ENCODE data around the gene JAM3. TPM values are rescaled to one million over a fixed set of nuclear protein-coding genes. Genes with fewer than 3 reads are reported as not detected.

The JAM3 gene
- total and polyA plus RNA-seq, 2 of the 13 experiments (the other 11 are each of a cell fraction or from before 2014, with no cell fraction given) = 0.98 to 2.8 TPM

DNA sequence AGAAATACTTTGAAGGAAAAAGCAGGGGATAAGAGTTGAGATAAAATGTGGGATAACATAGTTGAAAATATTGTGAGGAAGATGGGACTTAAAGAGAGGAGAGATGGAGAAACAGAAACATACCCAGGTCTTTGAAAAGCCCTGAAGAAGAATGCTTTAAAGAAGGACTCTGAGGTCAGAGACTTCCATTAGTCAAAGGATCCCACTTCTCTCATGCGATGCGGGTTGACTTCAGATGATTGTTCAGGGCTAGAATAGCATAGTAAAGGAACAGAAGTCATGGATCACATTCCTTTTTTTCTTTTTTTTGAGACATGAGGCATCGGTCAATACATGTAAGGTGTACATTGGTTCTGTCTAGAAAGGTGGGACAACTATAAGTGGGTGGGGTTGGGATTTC lies 3.5 kb upstream of the JAM3 start:
- 19% methylated on average over 3 of the region's 3 CpGs for WGBS (ENCODE audit: low lambda C conversion rate)
- intact Hi-C loops (cut with micrococcal nuclease; ENCODE audit: unreplicated experiment) = no loop called here
- in situ Hi-C loops (cut with HindIII; ENCODE audit: extremely low pct_ligation_motif_present, low pct_unique_long_range_greater_than_20kb) = no loop called here
- no peaks in the 10 kb centered on the region for H3K79me2 ChIP-seq (ENCODE audit: insufficient read depth, low read length)
- H2AFZ ChIP-seq (ENCODE audit: low read length) = no peak overlapping the region
- no peak overlapping the region for H3K9ac ChIP-seq (ENCODE audit: insufficient read depth, low read depth, low read length)
- BruUV-seq (replicated peaks) = no TSS peak
- H3K9me3 ChIP-seq (ENCODE audit: low read length) = no peaks in the 10 kb centered on the region
- no peak overlapping the region for H3K4me2 ChIP-seq (ENCODE audit: low read depth, low read length)
- H4K20me1 ChIP-seq (ENCODE audit: insufficient read depth, low read length) = 0 out of 2 replicates have a peak, but pooled peaks cover 5% of the 10 kb centered on the region
- H3K4me3 ChIP-seq (replicated peaks in 1 of 3; ENCODE audit: insufficient read depth in 1 of 3, low read depth in 2 of 3, low read length in 3 of 3) = no peak overlapping the region
- no peaks in the 10 kb centered on the region for H3K4me1 ChIP-seq (ENCODE audit: insufficient read depth, low read length)
- H3K27ac ChIP-seq (ENCODE audit: extremely low read length, insufficient read depth, low read length) = no peak overlapping the region
- ChIA-PET POLR2A (no interaction called here), CTCF (ENCODE audit: low intra/inter-chr PET ratio, low total read pairs) (no interaction called here)
- ATAC-seq = no peak
- no peaks in the 10 kb centered on the region for H3K36me3 ChIP-seq (replicated peaks in 1 of 2; ENCODE audit: control insufficient read depth in 1 of 2, insufficient read depth in 2 of 2, low read length in 2 of 2)
- H3K27me3 ChIP-seq (ENCODE audit: control insufficient read depth in 1 of 2, insufficient read depth in 2 of 2, low read length in 2 of 2) = peaks cover 0 to 42% of the 10 kb centered on the region in 2 experiments; a peak in 3 of 5 replicates
- no peak for FAIRE-seq
- TF ChIP-seq ZNF17 (CRISPR knock-in tag; IDR thresholded peaks at IDR 0.05) (no peak), GABPB1 (CRISPR knock-in tag; IDR thresholded peaks at IDR 0.05) (no peak), ZNF563 (CRISPR knock-in tag; IDR thresholded peaks at IDR 0.05) (no peak), ZNF136 (CRISPR knock-in tag; IDR thresholded peaks at IDR 0.05; ENCODE audit: low read depth) (no peak), NFATC3 (CRISPR knock-in tag; IDR thresholded peaks at IDR 0.05) (no peak), ZNF644 (CRISPR knock-in tag; IDR thresholded peaks at IDR 0.05; ENCODE audit: low read depth) (no peak), MED13 (CRISPR knock-in tag; IDR thresholded peaks at IDR 0.05) (no peak), NBN (conservative IDR thresholded peaks at IDR 0.05) (no peak), MED8 (CRISPR knock-in tag; IDR thresholded peaks at IDR 0.05; ENCODE audit: insufficient replicate concordance) (no peak), ZNF678 (CRISPR knock-in tag; IDR thresholded peaks at IDR 0.05) (no peak), ZNF253 (CRISPR knock-in tag; IDR thresholded peaks at IDR 0.05; ENCODE audit: borderline replicate concordance) (no peak), ZNF317 (CRISPR knock-in tag; IDR thresholded peaks at IDR 0.05) (no peak), ZNF75D (CRISPR knock-in tag; IDR thresholded peaks at IDR 0.05; ENCODE audit: borderline replicate concordance) (no peak), ZNF569 (CRISPR knock-in tag; IDR thresholded peaks at IDR 0.05; ENCODE audit: borderline replicate concordance) (no peak), FOXA1 (IDR thresholded peaks at IDR 0.05) (no peak), FOXA1 (CRISPR knock-in tag; IDR thresholded peaks at IDR 0.05) (no peak)
- TF ChIP-seq, protein P1, sequence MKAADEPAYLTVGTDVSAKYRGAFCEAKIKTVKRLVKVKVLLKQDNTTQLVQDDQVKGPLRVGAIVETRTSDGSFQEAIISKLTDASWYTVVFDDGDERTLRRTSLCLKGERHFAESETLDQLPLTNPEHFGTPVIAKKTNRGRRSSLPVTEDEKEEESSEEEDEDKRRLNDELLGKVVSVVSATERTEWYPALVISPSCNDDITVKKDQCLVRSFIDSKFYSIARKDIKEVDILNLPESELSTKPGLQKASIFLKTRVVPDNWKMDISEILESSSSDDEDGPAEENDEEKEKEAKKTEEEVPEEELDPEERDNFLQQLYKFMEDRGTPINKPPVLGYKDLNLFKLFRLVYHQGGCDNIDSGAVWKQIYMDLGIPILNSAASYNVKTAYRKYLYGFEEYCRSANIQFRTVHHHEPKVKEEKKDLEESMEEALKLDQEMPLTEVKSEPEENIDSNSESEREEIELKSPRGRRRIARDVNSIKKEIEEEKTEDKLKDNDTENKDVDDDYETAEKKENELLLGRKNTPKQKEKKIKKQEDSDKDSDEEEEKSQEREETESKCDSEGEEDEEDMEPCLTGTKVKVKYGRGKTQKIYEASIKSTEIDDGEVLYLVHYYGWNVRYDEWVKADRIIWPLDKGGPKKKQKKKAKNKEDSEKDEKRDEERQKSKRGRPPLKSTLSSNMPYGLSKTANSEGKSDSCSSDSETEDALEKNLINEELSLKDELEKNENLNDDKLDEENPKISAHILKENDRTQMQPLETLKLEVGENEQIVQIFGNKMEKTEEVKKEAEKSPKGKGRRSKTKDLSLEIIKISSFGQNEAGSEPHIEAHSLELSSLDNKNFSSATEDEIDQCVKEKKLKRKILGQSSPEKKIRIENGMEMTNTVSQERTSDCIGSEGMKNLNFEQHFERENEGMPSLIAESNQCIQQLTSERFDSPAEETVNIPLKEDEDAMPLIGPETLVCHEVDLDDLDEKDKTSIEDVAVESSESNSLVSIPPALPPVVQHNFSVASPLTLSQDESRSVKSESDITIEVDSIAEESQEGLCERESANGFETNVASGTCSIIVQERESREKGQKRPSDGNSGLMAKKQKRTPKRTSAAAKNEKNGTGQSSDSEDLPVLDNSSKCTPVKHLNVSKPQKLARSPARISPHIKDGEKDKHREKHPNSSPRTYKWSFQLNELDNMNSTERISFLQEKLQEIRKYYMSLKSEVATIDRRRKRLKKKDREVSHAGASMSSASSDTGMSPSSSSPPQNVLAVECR (CRISPR knock-in tag; IDR thresholded peaks at IDR 0.05; ENCODE audit: borderline replicate concordance) = no peak
- TF ChIP-seq, protein P2, sequence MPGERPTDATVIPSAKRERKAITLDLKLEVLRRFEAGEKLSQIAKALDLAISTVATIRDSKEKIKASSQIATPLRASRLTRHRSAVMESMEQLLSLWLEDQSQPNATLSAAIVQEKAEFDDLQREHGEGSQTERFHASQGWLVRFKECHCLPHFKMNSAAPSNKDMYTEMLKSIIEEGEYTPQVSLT (CRISPR knock-in tag; IDR thresholded peaks at IDR 0.05; ENCODE audit: borderline replicate concordance, low read depth) = no peak
- TF ChIP-seq, protein P3, sequence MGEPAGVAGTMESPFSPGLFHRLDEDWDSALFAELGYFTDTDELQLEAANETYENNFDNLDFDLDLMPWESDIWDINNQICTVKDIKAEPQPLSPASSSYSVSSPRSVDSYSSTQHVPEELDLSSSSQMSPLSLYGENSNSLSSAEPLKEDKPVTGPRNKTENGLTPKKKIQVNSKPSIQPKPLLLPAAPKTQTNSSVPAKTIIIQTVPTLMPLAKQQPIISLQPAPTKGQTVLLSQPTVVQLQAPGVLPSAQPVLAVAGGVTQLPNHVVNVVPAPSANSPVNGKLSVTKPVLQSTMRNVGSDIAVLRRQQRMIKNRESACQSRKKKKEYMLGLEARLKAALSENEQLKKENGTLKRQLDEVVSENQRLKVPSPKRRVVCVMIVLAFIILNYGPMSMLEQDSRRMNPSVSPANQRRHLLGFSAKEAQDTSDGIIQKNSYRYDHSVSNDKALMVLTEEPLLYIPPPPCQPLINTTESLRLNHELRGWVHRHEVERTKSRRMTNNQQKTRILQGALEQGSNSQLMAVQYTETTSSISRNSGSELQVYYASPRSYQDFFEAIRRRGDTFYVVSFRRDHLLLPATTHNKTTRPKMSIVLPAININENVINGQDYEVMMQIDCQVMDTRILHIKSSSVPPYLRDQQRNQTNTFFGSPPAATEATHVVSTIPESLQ (CRISPR knock-in tag; conservative IDR thresholded peaks at IDR 0.05) = no peak
- DNase-seq (ENCODE audit: low spot score) = no peak
